GM21360 (cell line): ENCODE results near the gene RIMS4.

Source experiments
- ATAC-seq: cut with Tn5 transposase; IDR thresholded peaks from one replicate; pipeline ENCODE4 v1.9.1; 2021; ENCODE audit warnings: mild to moderate bottlenecking, moderate library complexity; ENCODE audit not compliant: unreplicated experiment

The RIMS4 gene

DNA sequence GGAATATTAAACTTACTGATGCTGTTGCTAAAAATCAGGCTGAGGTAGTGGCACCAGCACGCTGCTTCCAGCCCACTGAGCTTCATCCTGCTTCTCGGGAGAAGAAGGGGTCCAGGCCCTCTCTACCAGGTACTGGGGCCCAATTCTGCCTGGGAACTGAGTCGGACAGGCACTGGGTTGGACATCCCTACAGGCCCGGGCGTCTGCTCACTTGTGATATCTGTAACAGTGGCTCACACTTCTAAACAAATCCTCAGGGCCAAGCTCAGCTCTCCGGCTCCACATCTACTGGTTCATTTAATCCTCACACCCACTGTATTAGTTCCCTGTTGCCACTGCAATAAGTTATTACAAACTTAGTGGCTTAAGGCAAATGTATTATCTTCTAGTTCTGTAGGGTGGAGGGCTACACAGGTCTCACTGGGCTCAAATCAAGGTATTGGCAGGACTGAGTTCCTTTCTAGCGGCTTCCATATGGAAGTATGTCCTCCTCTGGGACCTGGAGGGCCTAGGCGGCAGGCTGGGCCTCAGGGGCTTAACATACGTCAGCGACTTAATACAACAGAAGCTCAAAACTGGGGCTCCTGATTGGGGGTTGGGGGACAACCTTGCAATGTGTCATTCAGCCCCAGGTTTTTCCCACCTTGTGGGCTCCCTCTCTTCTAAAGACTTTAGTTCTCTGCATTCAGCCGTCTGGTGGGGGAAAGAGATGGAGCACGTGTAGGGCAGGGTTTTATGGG lies 66.3 kb downstream of the RIMS4 start:
- no peak for ATAC-seq

DNA sequence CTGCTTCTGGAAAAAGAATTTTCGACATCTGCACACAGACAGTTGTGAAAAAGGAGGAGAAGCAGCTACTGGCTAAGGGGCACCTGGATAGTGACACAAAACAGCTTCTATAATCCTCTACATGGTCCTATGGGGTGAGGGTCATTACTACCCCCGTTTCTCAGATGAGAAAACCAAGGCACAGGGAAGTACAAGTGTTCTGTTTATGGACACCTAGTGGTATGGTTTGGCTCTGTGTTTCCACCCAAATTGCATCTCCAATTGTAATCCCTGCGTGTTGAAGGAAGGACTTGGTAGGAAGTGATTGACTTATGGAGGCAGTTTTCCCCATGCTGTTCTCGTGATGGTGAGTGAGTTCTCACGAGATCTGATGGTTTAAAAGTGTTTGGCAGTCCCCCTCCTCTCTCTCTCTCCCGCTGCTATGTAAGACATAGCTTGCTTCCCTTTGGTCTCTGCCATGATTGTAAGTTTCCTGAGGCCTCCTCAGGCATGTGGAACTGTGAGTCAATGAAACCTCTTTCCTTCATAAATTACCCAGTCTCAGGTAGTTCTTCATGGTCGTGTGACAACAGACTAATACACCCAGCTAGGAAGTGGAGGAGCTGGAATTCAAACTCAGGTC lies 67.2 kb downstream of the RIMS4 start:
- ATAC-seq: no peak

DNA sequence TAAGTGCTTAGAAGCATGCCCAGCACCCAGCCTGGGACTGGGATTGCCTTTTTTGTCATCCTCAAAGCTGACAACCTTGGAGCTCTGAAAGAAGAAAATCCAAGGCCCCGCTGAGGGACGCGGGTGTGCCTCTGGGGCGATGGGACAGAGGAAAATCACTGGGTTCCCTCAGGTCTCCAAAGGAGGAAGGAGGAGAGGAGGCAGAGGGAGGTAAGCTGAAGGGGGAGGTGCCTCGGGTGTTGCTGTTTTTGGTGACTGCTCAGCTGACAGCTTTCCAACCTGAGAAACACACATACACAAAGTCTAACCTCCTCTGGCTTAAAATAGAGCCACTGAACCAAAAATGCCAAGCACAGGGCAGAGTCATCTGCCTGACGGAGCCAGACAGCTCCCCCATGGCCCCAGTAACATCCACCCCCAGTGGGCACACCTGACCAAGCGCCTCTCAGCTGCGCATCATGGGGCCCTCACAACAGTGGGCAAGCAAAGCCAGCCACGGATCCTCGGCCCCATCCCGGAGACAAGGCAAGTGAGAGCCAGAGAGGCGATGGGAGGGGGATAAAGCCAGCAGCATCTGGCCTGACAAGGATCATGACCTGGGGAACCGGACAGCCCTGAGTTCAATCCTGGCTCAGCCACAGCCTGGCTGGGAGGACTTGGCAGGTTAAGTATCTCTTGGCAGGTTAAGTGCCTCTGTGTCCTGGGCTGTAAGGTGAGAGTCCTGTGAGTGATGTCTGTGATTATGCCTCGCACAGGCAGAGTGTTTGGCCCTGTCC lies 67.9 kb downstream of the RIMS4 start:
- no peak for ATAC-seq

DNA sequence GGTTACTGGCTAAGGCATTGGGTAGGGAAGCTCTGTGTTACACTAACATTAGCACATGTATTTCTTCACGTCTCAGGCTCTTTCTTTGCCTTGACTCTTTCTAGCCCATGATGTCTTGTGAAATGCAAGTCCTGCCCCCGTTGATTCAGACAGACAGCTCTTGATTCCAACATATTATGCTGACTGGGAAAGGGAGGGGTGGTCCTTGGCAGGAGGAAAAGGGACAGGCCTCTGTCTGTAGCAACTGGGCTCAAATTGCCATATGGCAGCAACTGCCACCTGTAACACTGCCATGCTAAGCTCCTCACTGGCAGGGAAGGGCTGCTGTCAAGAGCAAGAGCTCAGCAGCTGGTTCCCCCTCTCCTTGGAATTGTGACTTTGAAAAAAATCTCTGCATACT lies 70.4 kb downstream of the RIMS4 start:
- no peak for ATAC-seq

DNA sequence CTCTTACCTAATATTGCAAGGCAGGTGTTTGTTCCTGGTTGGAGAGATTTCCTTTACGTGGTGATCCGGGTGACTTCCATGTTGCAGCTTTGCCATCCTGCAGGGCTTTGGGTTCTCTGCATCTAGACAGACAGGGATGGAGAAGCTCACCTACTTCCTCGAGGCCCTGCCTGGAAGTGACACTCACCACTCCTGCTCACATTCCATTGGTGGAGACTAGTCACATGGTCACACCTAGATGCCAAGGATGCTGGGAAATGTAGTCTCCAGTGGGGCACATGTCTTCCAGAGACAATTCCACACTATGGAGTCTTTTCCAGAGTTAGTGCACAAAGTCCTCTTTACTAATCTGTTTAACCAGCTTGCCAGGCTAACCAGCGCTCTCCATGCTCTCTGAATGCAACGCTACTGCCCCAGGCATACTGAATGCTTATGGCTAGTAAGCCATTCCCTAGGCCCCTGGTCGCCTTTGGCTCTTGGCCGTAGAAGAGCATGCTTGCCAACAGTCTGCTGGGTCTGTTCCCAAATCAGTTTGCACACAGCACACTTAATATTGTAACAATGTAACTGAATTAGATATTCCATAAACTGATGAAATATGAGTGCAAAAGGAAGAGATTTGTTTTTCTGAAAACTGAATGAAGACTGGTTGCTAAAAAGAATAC lies 71.4 kb downstream of the RIMS4 start:
- no peak for ATAC-seq

DNA sequence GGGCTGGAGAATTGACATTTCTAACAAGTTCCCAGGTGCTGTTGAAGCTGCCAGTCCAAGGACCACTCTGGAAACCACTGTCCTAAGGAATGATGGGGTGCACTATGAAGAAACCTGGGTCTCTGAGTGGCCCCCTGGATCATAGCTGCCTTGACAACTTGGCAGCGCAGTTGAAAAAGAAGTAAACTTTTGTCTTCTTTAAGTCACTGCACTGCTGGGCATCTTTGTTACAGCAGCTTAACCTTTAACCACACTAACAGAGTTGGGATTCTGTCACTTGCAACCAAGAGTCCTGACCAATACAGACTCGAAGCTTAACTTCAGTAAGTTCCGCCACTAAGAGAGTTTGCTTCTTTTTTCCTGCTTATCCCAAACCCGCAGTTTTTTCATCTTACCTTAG lies 73.2 kb downstream of the RIMS4 start:
- no peak for ATAC-seq

DNA sequence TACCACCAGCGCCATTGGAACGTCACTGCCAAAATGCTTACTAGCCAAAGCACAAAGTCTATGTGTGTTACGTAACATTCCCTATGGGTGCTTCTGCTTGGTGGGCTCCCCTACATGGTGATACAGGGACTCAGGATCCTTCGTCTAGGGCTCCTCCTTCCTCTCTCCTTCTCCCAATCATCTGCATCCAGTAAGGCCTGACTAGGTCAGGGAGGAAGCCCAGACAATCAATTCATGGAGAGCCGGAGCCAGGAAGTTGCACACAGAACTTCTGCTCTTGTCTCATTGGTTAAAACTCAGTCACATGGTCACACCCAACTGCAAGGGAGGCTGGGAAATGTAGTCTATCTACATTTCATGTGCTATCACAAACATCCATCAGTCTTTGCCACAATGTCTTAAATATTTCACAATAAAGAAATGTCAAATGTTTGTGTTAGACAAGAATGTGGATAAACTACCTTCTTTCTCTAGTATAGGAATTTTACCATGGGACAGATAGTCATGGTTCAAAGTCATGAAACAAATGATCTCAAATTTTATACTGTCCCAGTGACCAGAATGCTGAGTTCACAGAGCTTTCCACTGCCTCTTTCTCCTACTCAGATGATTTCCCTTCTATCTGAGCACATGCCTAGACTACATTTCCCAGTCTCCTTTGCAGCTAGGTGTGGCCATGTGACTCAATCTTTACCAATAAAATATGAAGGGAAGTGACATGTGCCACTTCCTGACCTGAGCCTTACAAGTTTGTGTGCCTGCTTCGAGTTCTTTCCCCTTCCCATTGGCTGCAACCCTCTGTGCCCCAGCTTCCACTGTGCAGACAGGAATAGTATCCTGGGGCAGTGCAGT lies 74.0 kb downstream of the RIMS4 start:
- ATAC-seq: no peak

DNA sequence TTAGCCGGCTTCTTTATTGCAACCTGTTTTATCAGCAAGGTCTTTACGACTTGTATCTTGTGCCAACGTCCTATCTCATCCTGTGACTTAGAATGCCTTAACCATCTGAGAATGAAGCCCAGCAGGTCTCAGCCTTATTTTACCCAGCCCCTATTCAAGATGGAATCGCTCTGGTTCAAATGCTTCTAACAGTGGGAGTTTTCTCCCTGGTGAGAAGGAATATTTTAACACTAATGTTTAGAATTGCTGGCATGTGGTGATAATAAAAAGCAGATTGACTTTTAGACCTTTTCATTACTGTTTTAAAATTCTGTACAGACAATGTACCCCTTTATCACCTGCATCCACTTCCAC lies 74.6 kb downstream of the RIMS4 start:
- no peak for ATAC-seq

DNA sequence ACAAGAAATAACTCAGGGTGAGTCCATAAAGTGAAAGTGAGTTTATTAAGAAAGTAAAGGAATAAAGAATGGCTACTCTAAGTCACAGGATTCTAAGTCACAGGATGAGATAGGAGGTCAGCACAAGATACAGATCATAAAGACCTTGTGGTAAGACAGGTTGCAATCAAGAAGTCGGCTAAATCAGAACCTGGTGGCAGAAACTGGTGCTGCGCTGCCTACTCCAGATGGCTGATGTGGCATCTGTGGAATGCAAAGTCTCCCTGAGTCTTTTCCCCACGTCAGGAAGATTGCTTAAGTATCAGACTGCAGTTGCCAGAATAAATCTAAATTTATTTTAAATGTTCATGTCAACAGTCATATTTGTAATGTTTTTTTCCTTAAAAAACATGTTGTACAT lies 75.4 kb downstream of the RIMS4 start:
- no peak for ATAC-seq

DNA sequence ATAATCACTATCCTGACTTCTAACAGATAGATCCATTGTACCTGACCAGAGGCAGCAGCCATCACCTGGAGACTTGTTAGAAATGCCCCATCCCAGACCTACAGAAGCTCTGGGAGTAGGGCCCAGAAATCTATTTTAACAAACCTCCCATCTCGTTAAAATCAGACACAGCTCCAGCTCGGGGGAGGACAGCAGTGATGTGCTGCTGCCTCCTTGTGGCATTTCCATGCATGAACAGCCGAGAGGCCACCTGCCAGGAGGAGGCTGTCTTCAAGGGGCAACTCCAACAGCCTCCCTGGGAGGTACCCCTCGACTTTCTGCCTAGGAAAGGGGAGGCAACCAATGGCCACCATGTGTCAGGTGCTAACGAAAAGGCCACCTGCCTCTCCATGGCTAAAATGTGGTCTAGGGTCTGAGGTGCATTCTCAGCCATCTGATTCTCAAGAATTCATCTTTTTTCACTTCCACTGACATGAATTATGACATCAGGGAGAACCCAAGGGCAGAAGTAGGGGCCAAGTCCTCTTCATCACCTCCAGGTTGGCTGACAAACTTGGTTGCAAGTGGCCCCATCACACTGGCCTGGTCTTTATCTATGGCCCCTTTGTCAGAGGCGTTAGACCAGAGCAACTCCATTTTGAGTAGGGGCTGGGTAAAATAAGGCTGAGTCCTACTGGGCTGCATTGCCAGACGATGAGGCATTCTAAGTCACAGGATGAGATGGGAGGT lies 76.8 kb downstream of the RIMS4 start:
- no peak for ATAC-seq

DNA sequence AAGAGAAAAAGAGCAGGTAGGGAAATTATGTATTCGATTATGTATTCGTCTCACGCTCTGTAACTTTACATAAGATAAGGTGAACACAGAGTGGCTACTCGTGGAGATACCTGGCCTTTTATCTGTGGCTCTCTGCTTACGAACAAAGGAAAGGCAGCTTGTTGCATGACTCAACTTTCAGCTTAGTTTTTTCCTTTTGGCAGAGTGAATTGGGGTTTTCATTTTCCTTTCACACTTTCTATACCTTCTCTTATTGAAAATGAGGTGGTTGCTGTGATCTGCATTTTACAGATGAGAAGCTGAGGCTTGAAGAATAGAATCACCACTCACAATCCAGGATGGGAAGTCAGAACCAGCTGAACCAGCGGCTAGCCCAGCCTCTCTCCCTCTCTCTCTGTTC lies 78.0 kb downstream of the RIMS4 start:
- no peak for ATAC-seq

DNA sequence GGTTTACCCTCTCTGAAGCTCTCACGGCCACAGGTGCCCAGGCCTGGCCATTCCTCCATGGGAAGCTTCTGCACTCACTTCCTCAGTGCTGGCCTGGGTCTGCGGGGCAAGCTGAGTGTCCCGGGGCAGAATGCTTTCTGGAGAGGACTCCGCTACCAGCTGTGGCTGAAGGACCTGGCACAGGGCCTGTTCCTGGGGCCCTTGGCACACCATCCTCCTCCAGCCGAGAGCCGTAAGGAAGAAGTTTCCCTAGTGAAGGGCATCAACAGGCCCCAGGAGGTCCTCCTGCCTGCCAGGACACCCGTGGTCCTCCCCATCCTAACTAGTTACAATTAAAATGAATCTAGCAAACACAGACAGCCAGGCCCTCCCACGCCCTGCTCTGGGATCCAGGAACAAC lies 78.7 kb downstream of the RIMS4 start:
- no peak for ATAC-seq

DNA sequence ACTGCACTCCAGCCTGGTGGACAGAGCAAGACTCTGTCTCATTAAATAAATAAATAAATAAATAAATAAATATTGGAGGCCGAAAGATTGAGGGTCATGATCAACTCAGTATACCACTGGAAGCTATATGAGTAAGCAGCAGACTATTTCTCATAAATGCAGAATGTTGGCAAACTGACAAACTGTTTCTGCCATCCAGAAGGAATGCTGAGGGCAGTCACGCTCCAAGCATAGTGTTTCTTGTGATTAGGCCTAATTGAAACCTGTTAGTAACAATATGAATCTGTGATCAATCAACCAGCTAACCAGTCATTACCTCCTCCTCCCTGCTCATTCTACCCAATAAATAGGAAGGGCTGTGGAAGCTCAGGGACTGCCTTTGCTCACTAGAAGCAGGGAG lies 79.9 kb downstream of the RIMS4 start:
- no peak for ATAC-seq

DNA sequence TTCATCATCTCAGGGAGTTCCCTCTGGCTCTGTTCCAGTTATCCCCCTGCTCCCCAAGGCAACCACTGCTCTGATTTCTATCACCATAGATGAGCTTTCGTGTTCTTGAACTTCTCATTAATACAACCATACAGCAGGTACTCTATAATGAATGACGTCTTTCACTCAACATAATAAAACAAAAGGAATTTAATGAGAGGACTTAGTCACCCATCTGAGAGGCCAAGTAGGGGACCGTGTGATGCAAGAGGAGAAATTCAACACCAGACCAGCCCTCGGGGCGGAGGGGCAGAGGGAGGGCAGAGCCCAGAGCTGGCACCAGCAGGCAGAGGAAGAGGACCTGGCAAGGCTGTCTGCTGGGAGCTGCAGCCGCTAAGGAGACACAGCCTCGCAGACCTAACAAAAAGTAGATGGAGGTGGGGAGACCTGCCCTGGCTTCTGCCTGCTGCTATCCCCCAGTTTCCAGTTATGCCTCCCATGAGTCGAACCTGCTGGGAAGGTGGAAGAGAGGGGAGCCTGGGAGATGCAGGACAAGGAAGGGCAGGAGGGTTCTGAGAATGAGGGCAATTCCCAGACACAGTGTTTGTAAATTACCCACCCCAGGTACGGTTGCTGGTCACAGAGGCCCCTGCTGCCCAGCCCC lies 81.4 kb downstream of the RIMS4 start:
- no peak for ATAC-seq

DNA sequence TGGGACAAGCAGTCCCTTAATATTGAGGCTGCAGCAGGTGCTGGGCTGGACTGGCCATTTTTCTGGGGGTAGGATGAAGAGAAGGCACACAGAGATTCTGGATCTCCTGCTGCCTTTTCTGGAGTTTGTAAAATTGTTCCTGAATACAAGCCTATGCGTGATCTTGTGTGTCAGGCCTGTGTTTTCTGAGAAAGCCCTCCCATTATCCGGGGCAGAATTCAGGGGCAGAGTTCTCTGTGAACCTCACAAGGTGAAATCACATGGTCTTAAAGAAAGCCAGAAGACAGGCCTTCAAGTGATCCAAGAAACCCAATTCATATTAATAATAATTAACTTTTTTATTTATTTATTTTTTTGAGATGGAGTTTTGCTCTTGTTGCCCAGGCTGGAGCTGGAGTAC lies 82.7 kb downstream of the RIMS4 start:
- no peak for ATAC-seq

DNA sequence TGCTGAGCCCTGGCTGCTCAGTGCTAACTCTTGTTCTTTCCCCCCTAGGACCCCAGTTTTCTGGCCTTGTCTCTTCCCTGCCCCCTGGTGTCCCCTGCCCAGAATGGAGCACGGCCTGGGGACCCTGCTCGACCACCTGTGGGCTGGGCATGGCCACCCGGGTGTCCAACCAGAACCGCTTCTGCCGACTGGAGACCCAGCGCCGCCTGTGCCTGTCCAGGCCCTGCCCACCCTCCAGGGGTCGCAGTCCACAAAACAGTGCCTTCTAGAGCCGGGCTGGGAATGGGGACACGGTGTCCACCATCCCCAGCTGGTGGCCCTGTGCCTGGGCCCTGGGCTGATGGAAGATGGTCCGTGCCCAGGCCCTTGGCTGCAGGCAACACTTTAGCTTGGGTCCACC lies 83.3 kb downstream of the RIMS4 start:
- no peak for ATAC-seq

DNA sequence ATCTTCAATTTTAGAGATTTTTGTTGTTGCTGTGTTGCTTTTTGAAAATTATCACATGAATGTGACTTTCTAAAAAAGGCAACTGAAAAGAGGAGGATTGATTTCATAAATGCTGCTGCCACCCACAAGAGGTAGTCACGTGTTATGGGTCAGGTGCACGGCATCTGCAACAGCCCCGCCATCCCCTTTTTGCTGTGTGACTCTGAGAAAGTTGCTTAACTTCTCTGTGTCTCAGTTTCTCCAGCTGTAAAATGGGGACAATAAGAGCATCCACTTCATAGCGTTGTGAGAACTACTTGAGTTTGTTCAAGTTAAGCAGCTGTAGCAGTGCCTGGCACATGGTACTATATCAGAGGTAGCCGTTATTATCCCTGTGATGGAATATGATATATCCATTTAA lies 84.5 kb downstream of the RIMS4 start:
- no peak for ATAC-seq

DNA sequence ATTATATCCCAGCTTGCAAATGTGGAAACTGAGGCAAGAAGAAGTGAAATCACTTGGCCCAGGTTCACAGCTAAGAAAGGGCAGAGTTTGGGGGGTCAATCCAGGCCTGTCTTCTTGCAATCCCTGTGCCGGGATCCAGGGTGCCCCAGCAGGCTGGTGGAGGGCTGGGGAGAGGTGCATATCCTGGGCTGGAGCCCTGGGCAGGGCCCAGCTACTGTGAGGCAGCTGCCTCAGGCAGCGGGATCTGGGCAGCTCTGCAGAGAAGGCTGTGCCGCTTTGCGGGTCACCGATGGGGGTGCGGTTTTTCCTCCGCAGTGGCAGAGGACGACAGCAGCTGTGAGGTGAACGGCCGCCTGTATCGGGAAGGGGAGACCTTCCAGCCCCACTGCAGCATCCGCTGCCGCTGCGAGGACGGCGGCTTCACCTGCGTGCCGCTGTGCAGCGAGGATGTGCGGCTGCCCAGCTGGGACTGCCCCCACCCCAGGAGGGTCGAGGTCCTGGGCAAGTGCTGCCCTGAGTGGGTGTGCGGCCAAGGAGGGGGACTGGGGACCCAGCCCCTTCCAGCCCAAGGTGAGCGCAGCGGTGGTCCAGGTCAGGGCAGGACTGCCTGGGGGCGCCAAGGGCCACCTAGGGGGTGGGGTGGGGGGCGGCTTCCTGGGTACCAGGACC lies 85.8 kb downstream of the RIMS4 start:
- no peak for ATAC-seq

DNA sequence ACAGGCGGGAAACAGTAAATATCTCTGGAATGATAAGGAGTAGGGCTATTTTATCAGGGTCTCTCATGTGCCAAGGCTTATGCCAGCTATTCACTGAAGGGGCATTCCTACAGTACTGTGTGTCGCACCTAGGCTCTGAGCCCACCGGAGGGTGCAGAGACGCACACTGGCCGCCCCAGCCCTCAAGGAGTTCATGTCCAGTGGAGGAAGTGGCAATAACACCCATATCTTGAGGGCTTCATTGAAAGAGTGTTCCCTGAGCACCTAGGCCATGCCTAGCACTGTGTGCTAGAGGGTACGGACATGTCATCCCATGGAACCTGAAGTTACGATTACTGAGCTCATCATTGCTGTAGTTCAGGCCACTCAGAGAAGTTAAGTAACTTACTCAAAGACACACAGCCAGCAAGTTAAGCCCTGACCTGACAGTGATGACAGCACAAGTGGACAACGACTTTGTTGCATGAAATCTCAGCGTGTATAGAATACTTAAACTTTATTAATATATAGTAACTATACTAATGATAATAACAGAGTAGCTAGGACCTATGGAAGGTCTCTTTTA lies 86.5 kb downstream of the RIMS4 start:
- ATAC-seq: no peak
